Glomerular visceral epithelial cell (primary cell): ENCODE results near the gene BBC3.

Source experiments
- DNase-seq: peaks from one replicate; pipeline ENCODE4 v3.0.0-alpha.2; 2016; ENCODE audit errors: extremely low spot score

Gene BBC3

DNA sequence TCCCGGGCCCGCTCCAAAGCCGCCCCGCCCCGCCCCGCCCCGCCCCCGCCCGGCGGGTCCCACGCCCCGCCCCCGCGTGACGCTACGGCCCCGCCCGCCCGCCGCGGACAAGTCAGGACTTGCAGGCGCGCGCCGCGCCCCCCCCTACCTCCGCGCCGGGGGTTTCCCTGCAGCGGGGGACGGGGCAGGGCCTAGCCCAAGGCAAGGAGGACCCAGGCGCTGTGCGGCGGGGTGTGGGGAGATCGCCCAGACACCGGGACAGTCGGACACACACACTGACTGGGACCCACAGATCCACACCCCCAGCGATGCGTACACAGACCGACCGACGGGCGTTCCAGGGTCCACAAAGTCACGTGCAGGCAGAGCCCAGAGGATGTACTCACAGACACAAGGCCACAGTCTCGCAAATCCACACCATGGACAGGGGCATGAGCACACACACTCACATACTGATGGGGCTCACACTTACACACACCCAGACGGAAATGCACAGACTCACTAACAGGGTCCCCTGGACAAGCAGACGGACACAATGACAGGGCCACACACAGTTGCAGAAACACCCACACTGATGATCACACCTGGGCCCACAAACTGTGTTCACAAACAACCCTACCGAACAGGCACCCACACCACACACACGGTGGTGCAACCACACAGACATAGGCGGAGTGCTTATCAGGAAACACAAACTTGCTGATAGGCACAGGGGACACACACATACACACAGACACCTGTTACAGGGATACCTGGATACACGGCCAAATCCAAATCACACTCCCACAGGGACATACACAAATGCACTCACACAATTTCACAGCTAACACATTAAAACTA is 436 bp upstream of the BBC3 start:
- peak; percentile 93 for DNase-seq

DNA sequence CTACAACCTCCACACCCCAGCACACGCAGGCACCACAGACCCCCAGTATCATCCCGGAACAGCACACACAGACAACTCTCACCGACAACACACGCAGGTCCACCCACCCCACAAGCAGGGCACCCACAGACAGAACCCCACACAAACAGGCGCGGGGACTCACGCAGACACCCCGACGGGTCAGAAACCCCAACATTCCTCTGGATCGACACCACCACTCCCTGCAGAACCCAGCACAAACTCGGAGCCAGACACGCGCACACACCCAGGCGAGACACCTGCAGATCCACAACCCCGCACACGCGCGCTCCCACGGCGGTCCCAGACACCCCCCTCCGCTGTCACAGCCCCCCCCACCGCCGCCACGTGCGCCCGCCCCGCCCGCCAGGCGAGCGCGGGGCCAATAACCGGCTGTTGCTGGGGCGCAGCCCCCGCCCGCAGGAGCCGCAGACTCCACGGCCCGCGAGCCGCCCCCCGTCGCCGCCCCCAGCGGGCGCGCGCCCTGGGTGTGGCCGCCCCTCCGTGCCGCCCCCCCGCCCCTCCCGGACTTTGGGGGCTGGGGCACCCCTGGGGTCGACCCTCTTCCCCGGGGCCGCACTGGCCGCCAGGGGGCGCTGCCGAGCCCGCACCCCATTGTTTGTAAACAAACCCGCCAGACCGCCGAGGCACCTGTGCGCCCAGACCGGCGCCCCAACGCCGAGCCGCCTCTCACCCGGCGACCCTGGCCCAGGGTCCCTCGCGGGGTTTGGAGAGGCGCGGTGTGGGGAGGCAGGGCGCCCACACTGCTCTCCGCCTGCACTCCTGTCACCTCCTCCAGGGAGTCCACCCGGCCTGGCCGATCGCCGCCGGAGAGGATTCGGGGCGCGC is 712 bp downstream of the BBC3 start:
- DNase-seq = peak; percentile 65

DNA sequence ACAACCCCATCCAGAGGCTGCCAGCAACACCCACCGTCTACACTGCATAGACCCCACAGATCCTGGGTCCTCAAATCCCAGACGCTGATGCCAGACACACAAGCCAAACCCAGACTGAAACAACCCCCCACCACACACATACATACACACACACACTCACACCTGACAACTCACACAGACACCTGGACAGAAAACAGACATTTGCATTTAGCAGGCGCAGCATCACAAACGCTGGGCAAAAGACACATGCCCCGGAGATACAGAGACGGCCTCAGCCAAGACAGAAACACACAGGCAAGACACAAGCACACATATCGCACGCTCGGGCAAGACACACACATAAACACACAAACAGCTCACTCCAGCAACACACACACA is 1.3 kb downstream of the BBC3 start:
- DNase-seq = no peak

DNA sequence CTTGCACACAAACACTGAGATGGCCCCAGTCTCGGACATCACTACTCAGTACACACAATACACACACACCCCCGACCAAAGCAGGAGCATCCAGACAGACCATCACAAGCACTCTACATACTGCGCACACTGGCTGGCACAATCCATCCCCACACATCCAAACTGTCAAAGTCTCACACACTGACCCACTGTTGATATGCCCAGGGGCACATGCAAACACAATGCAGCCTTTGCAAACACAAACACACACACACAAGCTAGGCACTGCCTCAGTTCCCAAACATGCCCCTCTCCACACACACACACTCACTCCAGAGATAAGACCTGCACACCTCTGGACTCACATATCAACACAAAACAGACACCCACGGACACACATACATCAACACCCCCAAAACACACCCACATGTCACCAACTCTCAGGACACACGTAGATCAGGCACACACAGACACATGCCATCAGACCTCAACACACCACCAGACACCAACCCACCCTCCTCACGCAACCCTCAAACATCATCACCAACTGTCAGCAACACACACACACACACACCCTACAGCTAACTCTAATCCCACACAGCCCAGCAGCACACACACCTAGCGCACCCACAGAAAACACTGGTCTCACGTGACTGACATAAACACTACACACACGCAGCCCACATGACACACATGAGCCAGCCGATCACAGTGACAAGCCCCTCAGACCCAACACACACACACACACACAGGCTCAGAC is 1.9 kb downstream of the BBC3 start:
- no peak for DNase-seq

- DNase-seq = peak; percentile 73
Observed at GRCh38 chr19:47228168-47228936, 2.6 kb downstream of the BBC3 start.

- peak; percentile 95 for DNase-seq
Observed at GRCh38 chr19:47227352-47228167, 3.4 kb downstream of the BBC3 start.

- DNase-seq = peak; percentile 90
Observed at GRCh38 chr19:47226426-47227351, 4.3 kb downstream of the BBC3 start.

- peak; percentile 94 for DNase-seq
Observed at GRCh38 chr19:47225746-47226425, 5.1 kb downstream of the BBC3 start.

- no peak for DNase-seq
Observed at GRCh38 chr19:47221890-47222289, 9.1 kb downstream of the BBC3 start.

GRCh38 chr19:47221080-47221841 is 9.7 kb downstream of the BBC3 start:
- DNase-seq = no peak

GRCh38 chr19:47215581-47215980 is 15.4 kb downstream of the BBC3 start:
- DNase-seq = no peak

DNA sequence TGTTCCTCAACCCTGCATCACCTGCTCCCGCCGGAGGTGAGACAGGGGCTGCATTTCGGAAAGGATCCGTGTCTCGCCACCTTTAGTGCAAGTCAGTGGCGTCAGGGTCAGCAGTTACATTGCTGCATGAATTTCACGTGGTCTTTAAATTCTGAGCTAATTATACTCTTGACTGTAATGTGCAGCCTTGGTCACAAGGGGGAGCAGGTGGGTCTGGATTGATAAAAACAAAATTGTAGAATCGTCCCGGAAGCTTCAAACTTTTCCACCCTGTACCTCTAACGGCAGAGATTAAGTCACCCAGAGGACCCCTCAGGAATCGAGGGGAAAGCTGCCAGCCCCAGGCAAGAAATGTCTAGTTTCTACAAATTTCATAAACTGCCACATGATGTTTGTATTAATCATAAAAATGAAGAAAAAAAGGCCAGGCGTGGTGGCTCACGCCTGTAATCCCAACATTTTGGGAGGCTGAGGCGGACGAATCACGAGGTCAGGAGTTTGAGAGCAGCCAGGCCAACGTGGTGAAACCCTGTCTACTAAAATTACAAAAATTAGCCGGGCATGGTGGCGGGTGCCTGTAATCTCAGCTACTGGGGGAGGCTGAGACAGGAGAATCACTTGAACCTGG is 20.2 kb downstream of the BBC3 start:
- DNase-seq = peak; percentile 81

DNA sequence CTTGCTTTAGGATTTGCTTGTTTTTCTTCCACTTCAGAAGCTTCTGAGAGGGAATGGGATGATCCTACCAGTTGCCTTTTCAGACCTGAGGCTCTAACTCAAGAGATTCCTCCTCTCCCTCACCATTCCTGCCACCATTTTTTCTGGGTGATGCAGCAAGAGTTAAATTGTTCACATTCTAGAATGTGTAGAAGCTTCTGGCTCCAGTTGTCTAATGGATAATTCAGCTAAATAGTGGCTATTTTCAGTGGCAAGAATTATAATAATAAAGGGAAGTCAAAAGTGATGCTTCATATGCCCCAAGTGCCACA is 20.9 kb downstream of the BBC3 start:
- DNase-seq = no peak

DNA sequence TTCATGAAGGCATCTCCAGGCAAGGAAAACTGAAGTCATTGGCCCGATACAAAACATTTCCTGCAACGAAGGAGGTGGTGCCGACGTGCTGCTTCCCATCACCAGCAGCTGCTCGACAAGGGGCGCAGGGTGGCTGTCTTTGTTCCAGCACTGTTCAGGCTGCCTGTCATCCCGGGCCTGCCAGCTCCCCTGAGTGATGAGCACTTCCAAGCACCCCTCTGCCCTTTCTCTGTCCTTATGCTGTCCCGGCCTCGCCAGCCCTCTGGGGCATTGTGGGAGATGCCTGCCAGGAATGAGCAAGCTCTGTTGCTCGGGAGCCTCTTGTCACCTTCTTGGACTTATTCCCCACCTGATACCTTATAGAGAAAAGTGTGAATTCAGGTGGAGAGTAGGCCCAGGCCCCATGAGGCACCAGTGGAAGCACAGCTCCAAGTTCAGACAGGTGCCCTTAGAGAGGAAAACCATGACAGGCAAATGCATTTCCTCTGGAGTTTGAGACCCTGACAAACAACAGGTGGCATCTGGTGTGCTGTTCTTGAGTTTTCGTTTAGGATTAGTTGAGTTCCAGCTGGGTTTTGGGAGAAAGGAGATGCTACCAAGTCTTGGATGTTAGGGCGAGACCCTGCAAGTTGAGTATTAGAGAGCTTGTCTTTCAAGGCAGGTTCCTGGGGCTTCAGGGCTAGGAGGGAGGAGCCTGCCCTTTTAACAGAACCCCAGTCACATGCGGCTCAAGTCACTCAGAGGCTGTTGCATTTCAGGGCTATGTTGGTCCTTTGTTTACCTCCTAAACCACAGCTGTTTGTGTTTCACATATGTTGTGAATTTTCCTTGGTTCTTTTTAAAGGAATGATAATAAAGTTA is 21.4 kb downstream of the BBC3 start:
- no peak for DNase-seq

DNA sequence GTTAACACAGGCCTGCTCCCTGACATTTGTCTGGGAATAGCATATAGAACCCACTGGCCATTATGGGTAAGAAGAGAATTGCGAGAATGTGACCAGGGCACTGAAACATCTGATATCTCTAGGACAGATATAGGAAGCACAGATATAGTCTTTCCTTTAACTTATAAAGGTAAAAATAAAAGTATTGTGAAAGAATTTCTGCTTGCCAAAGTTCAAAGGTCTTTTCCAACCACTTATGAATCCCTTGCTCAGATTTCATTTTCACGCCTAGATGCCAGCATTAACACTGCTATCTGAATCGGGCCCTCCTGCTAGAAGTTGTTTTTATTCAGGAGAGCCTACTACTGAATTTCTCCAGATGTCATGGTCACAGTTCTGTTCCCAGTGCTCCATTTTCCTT is 27.7 kb downstream of the BBC3 start:
- DNase-seq = no peak

GRCh38 chr19:47200530-47200929 is 30.5 kb downstream of the BBC3 start:
- no peak for DNase-seq

DNA sequence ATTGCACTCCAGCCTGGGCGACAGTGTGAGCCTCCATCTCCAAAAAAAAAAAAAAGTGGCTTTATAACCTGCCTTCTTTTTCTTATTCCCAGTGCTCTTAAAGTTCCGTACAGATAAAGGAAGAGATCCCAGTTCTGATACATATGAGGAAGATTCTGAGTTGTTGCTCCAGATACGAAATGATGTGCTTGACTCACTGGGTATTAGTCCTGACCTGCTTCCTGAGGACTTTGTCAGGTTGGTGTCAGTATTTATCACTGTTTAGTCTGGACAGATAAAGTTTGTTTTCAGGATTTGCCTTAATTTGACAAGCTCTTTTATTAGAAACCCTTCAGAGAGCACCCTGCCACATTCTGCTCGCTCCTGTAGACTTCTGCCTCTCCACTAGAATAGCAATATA is 33.9 kb downstream of the BBC3 start:
- DNase-seq = no peak
